ENCODE results near the gene CD300LG.

Gene CD300LG

GRCh38 chr17:43826206-43826605 is 20.8 kb upstream of the CD300LG start:
- TF ChIP-seq CTCF (IDR thresholded peaks at IDR 0.05), result no peak

- TF ChIP-seq CTCF (IDR thresholded peaks at IDR 0.05), result no peak
These were observed 19.4 kb upstream of the CD300LG start for GRCh38 chr17:43827596-43827995.

GRCh38 chr17:43829738-43830137 is 17.2 kb upstream of the CD300LG start:
- TF ChIP-seq CTCF (IDR thresholded peaks at IDR 0.05), result no peak

- no peak for TF ChIP-seq CTCF (IDR thresholded peaks at IDR 0.05)
These were observed 16.4 kb upstream of the CD300LG start for GRCh38 chr17:43830510-43831140.

- TF ChIP-seq CTCF (IDR thresholded peaks at IDR 0.05), result no peak
These were observed 15.3 kb upstream of the CD300LG start for GRCh38 chr17:43831633-43832032.

GRCh38 chr17:43832168-43832975 is 14.6 kb upstream of the CD300LG start:
- no peak for TF ChIP-seq CTCF (IDR thresholded peaks at IDR 0.05)

- TF ChIP-seq CTCF (IDR thresholded peaks at IDR 0.05), result no peak
These were observed 13.8 kb upstream of the CD300LG start, which contains the start of gene MPP3 for GRCh38 chr17:43832976-43833829. Gene MPP3, minus strand, starts transcription at chr17:43833146. Its CDS starts 1,240 bp downstream, at chr17:43831906.
